GM12892 (cell line): ENCODE data around the gene TSC22D1.

ENCODE experiments used
- POLR2AphosphoS5 ChIP-seq: IDR thresholded peaks from 2 replicates; pipeline ENCODE4 v1.6.1; 2011; ENCODE audit warnings: low read depth, low read length, control low read depth
- TAF1 ChIP-seq: IDR thresholded peaks from 2 replicates; pipeline ENCODE4 v1.6.1; 2011; ENCODE audit warnings: low read depth, mild to moderate bottlenecking, control low read depth, low read length, borderline replicate concordance

DNA sequence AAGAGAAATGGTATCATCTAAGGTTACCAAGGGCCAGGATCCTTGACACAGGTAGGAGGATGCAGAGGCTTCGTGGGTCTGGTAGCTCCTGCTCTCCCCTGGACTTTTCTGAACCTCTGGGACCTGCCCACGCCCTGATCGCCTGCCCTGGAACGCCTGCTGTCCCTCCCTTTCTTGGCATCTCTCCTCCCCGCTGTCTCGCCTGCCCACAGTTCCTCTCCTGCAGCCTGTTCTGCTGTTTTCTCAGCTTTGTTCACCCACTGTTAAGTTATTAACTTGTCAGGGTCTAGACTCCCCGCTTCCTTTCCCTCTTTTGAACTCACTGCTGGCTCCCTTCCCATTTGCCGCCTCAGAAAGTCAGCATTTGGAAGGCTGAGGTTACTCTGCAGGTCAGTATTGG lies 182.7 kb downstream of the TSC22D1 start:
- TF ChIP-seq TAF1 = no peak
- no peak for TF ChIP-seq POLR2AphosphoS5
